Measurements from ENCODE around the gene SMS. TPM values are rescaled to one million over a fixed set of nuclear protein-coding genes. Genes with fewer than 3 reads are reported as not detected.

Gene SMS
- total RNA-seq, 1 donor from 2014 or later, result 174 TPM

DNA sequence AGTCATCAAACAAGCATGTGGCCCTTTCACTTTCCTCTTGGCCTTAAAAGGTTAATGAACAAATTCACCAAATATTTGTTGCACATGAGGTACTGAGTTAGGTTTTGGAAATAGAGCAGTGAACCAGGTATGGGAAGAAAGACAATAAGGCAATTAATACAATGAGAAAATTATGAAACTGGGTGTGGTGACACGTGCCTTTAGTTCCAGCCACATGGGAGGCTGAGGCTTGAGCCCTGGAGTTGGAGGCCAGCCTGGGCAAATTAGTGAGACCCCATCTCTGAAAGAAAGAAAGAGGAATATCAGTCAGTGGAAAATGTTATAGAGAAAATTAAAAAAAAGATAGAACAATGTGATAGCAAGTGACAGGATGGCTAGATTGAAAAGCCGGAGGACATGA lies 99.7 kb downstream of the SMS start:
- DNase-seq, result no peak

DNA sequence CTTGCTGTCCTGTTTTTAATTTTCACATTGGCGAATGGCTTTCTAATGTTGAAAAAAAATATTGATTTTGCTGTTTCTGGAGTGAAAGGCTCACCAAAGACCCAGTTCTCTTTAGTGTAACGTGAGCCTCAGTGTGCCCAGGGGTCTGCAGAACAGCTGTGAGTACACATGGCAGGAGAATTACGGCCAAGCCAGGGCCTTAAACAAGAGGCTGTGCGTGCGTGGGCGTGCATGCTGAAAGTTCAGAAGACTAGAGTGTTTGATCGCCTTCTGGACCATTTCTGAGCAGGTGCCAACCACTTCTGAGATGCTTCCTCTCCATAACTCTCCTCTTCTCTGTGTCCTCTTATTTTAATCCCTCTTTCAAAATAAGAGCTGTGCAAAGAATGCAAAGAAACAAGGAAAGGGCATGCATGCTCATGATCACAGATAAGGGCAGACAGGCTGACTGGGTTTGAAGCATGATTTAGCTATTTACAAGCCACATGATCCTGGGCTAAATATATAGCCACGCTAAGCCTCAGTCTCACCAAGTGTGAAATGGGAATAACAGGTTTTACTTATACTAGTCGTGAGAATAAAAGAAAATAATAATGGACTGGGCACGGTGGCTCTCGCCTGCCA lies 101.5 kb downstream of the SMS start:
- no peak for DNase-seq

DNA sequence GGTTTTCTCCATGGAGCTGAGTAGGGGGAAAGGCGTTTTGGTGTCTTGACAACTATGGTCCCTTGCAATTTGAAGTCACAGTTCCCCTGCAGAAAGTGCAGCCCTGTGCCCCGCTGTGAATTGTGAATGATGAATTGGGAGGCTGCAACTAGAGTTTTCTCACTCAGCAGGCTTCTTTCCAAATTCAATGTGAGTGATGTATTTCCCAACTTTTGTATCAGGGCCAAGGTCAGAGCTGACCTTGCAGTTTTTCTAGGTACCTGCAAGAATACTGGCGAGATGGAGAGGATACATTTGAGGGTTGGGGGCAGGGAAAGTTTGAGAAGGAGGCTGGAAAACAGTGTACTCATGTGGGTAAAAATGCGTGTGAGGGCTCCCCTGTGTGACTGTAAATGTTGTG lies 103.4 kb downstream of the SMS start:
- no peak for DNase-seq

Other genes with a start within 250 kb of the SMS start
- 0.31 TPM for gene SMPX, start 182.6 kb upstream of the SMS start, total RNA-seq
- 11.4 TPM for gene MBTPS2, start 101.1 kb upstream of the SMS start, total RNA-seq
- 0.94 TPM for gene YY2, start 84.7 kb upstream of the SMS start, total RNA-seq
- 1.7 TPM for gene PHEX, start 91.6 kb downstream of the SMS start, total RNA-seq

Measured in occipital lobe (tissue), 2 donors.